ENCODE measurements around the gene ARHGEF6.

Gene ARHGEF6

GRCh38 chrX:136636121-136636520 lies 144.6 kb downstream of the ARHGEF6 start:
- DNase-seq, result no peak

GRCh38 chrX:136635235-136635634 lies 145.5 kb downstream of the ARHGEF6 start:
- no peak for DNase-seq

- DNase-seq, result no peak
Observed at GRCh38 chrX:136630881-136631280, 149.9 kb downstream of the ARHGEF6 start.

- no peak for DNase-seq
Observed at GRCh38 chrX:136629084-136629750, 151.5 kb downstream of the ARHGEF6 start.

- no peak for DNase-seq
Observed at GRCh38 chrX:136627409-136627808, 153.3 kb downstream of the ARHGEF6 start.

GRCh38 chrX:136626891-136627290 lies 153.8 kb downstream of the ARHGEF6 start:
- DNase-seq, result no peak

GRCh38 chrX:136626237-136626636 lies 154.5 kb downstream of the ARHGEF6 start:
- no peak for DNase-seq

- no peak for DNase-seq
Observed at GRCh38 chrX:136625246-136625645, 155.5 kb downstream of the ARHGEF6 start.

GRCh38 chrX:136623396-136623795 lies 157.3 kb downstream of the ARHGEF6 start:
- no peak for DNase-seq

GRCh38 chrX:136622568-136622967 lies 158.2 kb downstream of the ARHGEF6 start:
- no peak for DNase-seq

- no peak for DNase-seq
Observed at GRCh38 chrX:136620780-136621179, 160.0 kb downstream of the ARHGEF6 start.

- no peak for DNase-seq
Observed at GRCh38 chrX:136619899-136620505, 160.7 kb downstream of the ARHGEF6 start.

GRCh38 chrX:136616987-136617685 lies 163.6 kb downstream of the ARHGEF6 start:
- DNase-seq, result no peak

Measured in kidney glomerular epithelial cell (primary cell).